OCI-LY1 (cell line): Measurements from ENCODE around the gene CXCR5.
A peak's percentile ranks its signal among the peaks of the same experiment; 100 is the strongest.

Experiments
- H2AFZ ChIP-seq: fragments of 200-600 bp; sonication (generic), shearing (Covaris generic); 2 replicates; pipeline ENCODE4 v1.6.0; 2014; ENCODE audit warnings: antibody characterized with exemption, mild to moderate bottlenecking, low read length
- H3F3A ChIP-seq: fragments of 200-600 bp; sonication (generic), shearing (Covaris generic); 2 replicates; pipeline ENCODE4 v1.6.0; 2014; ENCODE audit warnings: mild to moderate bottlenecking, antibody characterized with exemption, low read length, moderate library complexity; ENCODE audit not compliant: insufficient read depth
- H3K27ac ChIP-seq: fragments of 200-600 bp; sonication (generic); 2 replicates; pipeline ENCODE4 v1.5.1; 2014; ENCODE audit warnings: low read length, mixed run types, mild to moderate bottlenecking, low read depth; ENCODE audit not compliant: poor library complexity, severe bottlenecking
- H3K27me3 ChIP-seq: fragments of 200-600 bp; sonication (generic); 2 replicates; pipeline ENCODE4 v1.6.0; 2014; ENCODE audit warnings: antibody characterized with exemption, mild to moderate bottlenecking, low read length, moderate library complexity; ENCODE audit not compliant: insufficient read depth
- H3K36me3 ChIP-seq: fragments of 200-600 bp; sonication (generic); 2 replicates; pipeline ENCODE4 v1.6.1; 2014; ENCODE audit warnings: mild to moderate bottlenecking, antibody characterized with exemption, low read length, moderate library complexity, mixed read lengths; ENCODE audit not compliant: insufficient read depth
- H3K4me1 ChIP-seq: fragments of 200-600 bp; sonication (generic); 2 replicates; pipeline ENCODE4 v1.5.1; 2014; ENCODE audit warnings: mild to moderate bottlenecking, low read length, moderate library complexity; ENCODE audit not compliant: insufficient read depth, severe bottlenecking
- H3K4me2 ChIP-seq: fragments of 200-600 bp; sonication (generic), shearing (Covaris generic); 2 replicates; pipeline ENCODE4 v1.6.1; 2014; ENCODE audit warnings: low read length
- H3K4me3 ChIP-seq: fragments of 200-600 bp; sonication (generic); 2 replicates; pipeline ENCODE4 v1.5.1; 2014; ENCODE audit warnings: low read length, low read depth, mild to moderate bottlenecking, mixed read lengths; ENCODE audit not compliant: poor library complexity, severe bottlenecking
- H3K79me2 ChIP-seq: fragments of 200-600 bp; shearing (Covaris generic); 2 replicates; pipeline ENCODE4 v1.6.1; 2016; ENCODE audit warnings: mixed run types, low read length, mixed read lengths; ENCODE audit not compliant: insufficient read depth
- H3K9ac ChIP-seq: fragments of 200-600 bp; sonication (generic), shearing (Covaris generic); 2 replicates; pipeline ENCODE4 v1.6.1; 2014; ENCODE audit warnings: mild to moderate bottlenecking, low read length, mixed read lengths
- H3K9me2 ChIP-seq: fragments of 200-600 bp; sonication (generic), shearing (Covaris generic); 2 replicates; pipeline ENCODE4 v1.6.1; 2014; ENCODE audit warnings: low read depth, mild to moderate bottlenecking, low read length, mixed read lengths
- H3K9me3 ChIP-seq: fragments of 200-600 bp; shearing (Covaris generic); 2 replicates; pipeline ENCODE4 v1.6.1; 2014; ENCODE audit warnings: low read length, mixed read lengths
- H4K20me1 ChIP-seq: fragments of 200-600 bp; sonication (generic), shearing (Covaris generic); 2 replicates; pipeline ENCODE4 v1.6.0; 2016; ENCODE audit warnings: mild to moderate bottlenecking, low read length; ENCODE audit not compliant: insufficient read depth
- EZH2 ChIP-seq: fragments of 200-600 bp; sonication (generic), shearing (Covaris generic); IDR thresholded peaks from 2 replicates; pipeline ENCODE4 v1.8.0; 2017; ENCODE audit warnings: borderline replicate concordance, mixed run types, mild to moderate bottlenecking, antibody characterized with exemption, low read length, moderate library complexity, mixed read lengths
- TF ChIP-seq, protein P1 (sequence below): fragments of 200-600 bp; sonication (generic), shearing (Covaris generic); IDR thresholded peaks from 2 replicates; pipeline ENCODE4 v1.5.1; 2017; ENCODE audit warnings: mild to moderate bottlenecking, antibody characterized with exemption, low read length, moderate library complexity, mixed read lengths

CXCR5 gene

DNA sequence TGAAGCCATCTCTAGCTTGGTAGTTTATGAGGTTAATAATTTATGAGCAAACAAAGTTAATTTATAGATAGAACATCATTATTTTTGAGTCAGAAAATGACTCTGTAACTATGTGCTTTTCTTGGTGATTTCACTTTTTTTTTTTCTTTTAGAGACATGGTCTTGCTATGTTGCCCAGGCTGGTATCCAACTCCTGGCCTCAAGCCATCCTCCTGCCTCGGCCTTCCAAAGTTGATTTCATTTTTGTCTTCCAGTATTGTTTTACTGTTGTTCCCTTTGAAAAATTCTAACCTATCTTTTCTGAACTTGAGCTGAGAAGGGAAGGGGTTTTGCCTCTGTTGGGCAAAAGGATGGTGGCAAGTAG lies 706 bp upstream of the CXCR5 start:
- no peaks in the 10 kb centered on the region for H3K27me3 ChIP-seq
- H3K9ac ChIP-seq, result peak overlapping the region; percentile 62
- peaks cover 42% of the 10 kb centered on the region for H3K36me3 ChIP-seq
- H2AFZ ChIP-seq, result no peak overlapping the region
- no peaks in the 10 kb centered on the region for H3K9me3 ChIP-seq
- H3K9me2 ChIP-seq, result no peaks in the 10 kb centered on the region
- peaks cover 63% of the 10 kb centered on the region for H3K4me1 ChIP-seq
- H4K20me1 ChIP-seq, result no peaks in the 10 kb centered on the region
- H3K79me2 ChIP-seq, result peaks cover 42% of the 10 kb centered on the region
- peak overlapping the region; percentile 96 for H3K27ac ChIP-seq
- H3K4me3 ChIP-seq, result peak overlapping the region; percentile 97
- TF ChIP-seq, protein P1, sequence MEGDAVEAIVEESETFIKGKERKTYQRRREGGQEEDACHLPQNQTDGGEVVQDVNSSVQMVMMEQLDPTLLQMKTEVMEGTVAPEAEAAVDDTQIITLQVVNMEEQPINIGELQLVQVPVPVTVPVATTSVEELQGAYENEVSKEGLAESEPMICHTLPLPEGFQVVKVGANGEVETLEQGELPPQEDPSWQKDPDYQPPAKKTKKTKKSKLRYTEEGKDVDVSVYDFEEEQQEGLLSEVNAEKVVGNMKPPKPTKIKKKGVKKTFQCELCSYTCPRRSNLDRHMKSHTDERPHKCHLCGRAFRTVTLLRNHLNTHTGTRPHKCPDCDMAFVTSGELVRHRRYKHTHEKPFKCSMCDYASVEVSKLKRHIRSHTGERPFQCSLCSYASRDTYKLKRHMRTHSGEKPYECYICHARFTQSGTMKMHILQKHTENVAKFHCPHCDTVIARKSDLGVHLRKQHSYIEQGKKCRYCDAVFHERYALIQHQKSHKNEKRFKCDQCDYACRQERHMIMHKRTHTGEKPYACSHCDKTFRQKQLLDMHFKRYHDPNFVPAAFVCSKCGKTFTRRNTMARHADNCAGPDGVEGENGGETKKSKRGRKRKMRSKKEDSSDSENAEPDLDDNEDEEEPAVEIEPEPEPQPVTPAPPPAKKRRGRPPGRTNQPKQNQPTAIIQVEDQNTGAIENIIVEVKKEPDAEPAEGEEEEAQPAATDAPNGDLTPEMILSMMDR, result no peak
- no peak for TF ChIP-seq EZH2
- H3F3A ChIP-seq, result 0 out of 2 replicates have a peak, but pooled peaks cover 3% of the 10 kb centered on the region
- H3K4me2 ChIP-seq, result peak overlapping the region; percentile 95

DNA sequence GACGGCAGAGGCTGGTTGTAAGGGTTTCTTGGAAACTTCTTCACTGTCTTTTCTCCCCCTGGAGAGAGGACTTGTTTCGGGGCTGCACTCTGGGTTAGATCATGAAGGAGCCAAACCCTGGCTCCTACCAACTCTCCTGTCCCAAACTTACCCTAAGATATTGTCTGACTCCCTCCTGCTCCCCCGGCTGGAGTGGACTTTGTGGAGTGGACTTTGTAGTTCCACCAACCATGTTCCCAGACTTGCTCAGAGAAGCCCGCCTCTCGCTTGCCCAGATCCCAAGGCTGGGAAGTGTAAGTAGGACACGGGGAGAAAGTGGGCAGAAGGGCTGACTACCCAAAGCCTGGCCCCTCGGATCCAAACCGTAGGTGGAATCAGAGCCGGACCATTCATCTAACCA lies 1.2 kb downstream of the CXCR5 start:
- Histone ChIP-seq H4K20me1 (no peaks in the 10 kb centered on the region), H3K9me2 (no peaks in the 10 kb centered on the region), H3K4me3 (peak overlapping the region; percentile 97), H3K27me3 (no peaks in the 10 kb centered on the region), H2AFZ (no peak overlapping the region), H3K4me2 (peak overlapping the region; percentile 95), H3K27ac (peak overlapping the region; percentile 96), H3K9me3 (no peaks in the 10 kb centered on the region), H3F3A (no peaks in the 10 kb centered on the region), H3K79me2 (peaks cover 53% of the 10 kb centered on the region), H3K9ac (peak overlapping the region; percentile 99), H3K36me3 (peaks cover 61% of the 10 kb centered on the region), H3K4me1 (peaks cover 67% of the 10 kb centered on the region)
- TF ChIP-seq, protein P1, result no peak
- no peak for TF ChIP-seq EZH2

DNA sequence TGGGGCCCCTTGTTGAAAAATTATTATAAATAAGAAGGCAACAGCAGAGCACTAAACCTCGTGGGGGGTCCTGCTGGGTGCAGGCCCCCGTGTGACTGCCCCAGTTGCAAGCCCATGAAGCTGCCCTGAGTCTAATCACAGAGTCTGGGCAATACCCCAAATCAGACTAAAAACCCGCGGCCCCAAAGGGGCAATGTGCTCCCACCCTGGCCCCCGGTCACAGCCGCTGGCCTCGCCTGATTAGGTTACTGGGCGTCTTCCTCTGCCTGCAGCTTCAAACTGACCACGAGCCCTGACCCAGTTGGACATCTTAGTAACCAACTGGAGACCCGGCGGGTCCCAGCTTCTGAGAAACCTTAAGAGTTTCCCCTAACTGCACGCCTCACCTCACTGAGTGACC lies 1.6 kb downstream of the CXCR5 start:
- peaks cover 53% of the 10 kb centered on the region for H3K79me2 ChIP-seq
- peaks cover 71% of the 10 kb centered on the region for H3K4me1 ChIP-seq
- H3K4me3 ChIP-seq, result peak overlapping the region; percentile 97
- no peaks in the 10 kb centered on the region for H4K20me1 ChIP-seq
- TF ChIP-seq, protein P1, result no peak
- TF ChIP-seq EZH2, result no peak
- H3K27me3 ChIP-seq, result no peaks in the 10 kb centered on the region
- no peaks in the 10 kb centered on the region for H3K9me2 ChIP-seq
- H3K27ac ChIP-seq, result peak overlapping the region; percentile 96
- H3F3A ChIP-seq, result no peaks in the 10 kb centered on the region
- H3K36me3 ChIP-seq, result peaks cover 66% of the 10 kb centered on the region
- no peaks in the 10 kb centered on the region for H3K9me3 ChIP-seq
- peak overlapping the region; percentile 99 for H3K9ac ChIP-seq
- H3K4me2 ChIP-seq, result peak overlapping the region; percentile 95
- no peak overlapping the region for H2AFZ ChIP-seq
